Measurements from ENCODE around the gene SLC1A2.
A peak's percentile ranks its signal among the peaks of the same experiment; 100 is the strongest.

SLC1A2 gene

DNA sequence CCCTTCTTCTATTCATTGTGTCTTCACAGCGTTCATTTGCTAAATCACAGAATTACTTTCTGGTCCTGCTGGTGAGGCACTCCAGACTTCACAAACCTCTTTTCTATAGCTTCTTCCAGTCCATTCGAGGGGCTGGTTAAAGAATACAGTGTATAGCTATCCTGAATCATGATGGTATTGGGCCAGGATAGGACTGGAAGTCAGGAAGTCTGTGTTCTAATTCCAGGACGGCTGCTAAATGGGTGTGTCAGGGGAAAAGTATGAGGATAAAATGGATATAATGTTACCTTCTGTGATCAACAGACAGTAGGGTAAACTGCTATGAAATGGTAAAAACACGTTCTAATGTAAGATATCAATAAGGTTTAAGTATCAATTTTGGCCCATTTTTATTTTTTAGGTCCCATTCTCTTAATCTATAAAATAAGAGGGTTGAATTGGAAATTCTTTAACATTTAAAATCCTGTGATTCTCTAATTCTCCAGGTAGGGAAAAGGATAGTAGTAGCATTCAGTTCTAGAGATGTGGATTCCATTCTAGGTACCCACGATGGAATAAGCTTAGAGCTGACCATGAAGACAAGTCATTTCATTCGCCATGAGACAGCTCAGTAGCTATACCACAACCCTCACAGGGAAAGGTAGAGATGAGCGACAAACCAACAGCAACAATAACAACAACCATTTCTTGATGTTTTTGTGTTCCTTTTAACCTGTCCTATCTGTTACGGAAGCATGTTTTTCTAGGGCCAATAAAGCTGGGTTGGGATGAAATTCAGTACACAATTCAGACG, 96.1 kb downstream of the SLC1A2 start:
- DNase-seq: no peak

DNA sequence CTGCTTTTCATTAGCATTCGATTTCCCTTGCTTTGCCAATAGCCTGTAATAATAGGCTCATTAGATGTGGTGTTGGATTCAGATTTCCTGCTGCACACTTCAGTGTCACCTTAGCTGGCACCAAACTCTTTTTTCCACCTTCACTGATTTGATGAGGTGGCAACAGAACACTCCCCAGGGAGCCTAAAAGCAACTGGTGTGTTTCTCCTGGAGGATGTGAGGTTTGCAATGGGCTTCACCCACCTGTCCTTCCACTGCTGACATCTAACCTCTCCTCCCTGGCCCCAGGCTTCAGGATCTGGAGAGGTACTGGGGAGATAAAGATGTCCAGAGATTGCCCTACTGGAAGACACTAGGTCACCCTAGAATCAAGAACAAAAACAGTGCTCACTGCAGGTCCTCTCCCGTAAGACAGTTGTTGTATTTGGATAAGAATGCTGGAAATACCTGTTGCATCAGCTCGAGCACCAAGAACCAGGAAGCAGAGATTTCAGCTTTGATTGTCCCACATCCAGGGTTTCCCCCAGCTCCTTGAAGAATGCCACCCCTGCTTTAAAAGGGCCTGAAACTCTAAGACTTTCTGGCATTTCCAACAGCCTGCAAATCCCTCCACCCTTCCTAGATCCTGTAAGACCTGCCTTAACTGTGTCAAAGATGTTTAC, 96.9 kb downstream of the SLC1A2 start:
- DNase-seq: no peak

DNA sequence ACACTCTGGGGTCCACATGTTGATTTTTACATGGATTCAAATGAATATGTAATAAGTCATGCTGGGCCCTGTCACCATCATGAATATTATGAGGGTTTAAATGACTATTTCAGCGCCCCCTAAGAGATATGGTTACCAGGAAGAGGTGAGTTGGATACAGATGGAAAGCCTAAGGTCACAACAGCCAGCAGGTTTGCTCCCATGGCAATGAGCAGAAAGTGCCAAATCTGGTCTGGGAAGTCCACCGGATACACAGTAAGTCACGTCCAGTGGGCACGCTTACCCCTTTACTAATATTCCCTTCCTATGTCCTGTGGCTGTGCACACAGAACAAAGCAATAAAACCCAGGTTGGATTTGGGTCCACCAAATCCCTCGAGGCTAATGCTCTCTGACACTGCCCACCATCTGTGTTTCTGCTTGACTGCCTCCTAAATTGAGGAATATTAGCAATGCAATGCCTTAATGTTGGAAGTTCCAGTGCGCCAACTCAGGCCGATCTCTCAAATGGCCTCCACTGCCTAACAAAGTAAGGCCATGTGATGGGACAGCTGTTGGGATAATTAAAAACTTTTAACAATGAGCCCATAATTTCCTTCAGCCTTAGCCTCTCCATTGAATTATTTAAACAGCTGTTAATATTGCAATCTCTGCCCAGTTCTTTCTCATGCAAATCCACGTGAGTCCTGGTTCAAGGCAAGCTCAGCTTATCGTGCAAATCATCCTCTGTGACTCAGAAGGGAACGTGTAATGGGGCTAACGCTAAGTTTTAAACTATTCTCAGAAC, 97.6 kb downstream of the SLC1A2 start:
- peak; percentile 23 for DNase-seq

DNA sequence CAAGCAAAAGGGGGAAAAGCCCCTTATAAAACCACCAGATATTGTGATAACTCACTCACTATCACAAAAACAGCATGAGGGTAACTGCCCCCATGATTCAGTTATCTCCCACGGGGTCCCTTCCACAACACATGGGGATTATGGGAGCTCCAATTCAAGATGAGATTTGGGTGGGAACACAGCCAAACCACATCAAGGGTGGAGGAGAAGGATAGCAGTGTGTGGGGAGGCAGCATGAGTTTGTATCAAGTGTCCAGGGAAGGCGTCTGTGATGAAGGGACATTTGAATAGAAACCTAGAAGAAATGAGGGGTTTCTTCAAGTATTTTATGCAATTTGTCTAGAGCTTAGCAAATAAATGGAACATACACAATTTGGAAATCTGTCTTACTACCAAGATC, 98.2 kb downstream of the SLC1A2 start:
- no peak for DNase-seq

DNA sequence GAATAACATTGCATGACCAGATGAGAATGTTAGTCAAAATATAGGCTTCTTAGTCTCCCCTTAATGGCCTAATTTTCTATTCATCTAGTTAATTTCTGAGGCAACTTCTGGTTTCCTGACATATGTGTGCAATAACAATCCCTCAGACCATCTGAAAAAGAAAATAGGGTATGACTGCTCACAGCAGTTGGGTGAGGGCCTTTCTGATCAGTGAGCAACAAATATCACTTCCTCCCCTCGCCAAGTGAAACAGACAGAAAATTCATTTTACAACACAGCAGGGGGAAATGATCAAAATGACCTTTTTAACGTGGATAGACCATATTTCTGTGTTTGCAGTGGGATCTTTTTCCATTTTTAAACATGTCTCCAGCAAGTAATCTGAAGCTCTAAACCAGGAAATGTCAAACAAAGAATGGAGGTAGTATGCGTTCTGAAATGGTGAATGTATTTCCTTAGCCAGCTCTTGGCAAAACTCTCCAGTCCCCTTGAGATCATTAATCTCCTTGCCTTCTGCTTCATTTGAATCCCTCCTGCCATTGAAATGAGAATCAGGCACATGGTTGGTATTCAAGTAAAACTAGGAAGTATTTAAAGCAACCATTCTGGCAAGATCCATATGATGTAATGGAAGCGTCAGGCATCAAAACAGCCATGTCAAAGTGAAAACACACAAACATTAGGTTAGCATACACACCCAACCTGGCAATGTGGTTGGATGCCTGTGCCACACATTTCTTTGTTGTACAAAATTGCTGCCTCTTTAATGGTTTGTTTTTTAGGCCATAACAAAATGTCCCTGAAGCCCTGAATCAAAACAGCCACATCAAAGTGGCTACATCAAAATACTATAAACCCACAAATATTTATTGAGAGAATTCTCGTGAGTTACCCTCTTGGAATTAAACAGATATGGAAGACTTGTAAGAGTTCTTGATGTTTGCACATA, 100.1 kb downstream of the SLC1A2 start:
- DNase-seq: no peak

DNA sequence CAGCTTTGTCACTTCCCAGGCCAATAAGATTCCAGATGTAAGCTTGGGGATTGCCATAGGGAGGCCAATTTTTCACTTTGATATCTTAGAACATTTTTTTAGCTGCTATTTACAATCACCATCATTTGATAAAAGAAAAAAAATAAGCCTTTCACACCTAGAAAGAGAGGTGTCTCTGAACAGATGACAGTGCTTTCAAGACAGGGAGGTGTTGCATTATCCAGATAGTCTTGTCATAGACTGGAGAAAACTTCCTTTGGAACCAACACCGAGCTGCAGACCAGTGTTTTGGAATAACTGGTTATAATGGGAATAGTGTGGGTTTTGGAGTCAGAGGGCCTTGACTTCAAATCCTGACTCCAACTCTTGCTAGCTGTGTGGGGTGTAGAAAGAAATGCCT, 101.0 kb downstream of the SLC1A2 start:
- no peak for DNase-seq

DNA sequence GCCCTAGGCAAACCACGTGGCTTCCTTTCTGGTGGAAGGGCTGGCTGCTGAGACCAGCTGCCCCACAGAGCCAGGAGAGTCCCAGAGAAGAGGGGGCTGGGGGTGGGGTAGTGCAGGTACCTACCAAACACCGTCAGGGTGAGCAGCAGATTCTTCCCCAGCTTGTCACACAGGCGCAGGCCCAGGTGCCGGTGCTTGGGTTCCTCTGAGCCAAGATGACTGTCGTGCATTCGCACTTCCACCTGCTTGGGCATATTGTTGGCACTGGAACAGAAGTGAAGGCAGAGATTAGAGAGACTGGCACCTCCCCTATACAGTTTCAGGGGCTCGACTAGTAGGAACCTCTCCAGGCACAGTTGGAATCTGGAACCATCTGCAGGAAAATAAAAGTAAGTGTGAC, 102.1 kb downstream of the SLC1A2 start:
- no peak for DNase-seq

DNA sequence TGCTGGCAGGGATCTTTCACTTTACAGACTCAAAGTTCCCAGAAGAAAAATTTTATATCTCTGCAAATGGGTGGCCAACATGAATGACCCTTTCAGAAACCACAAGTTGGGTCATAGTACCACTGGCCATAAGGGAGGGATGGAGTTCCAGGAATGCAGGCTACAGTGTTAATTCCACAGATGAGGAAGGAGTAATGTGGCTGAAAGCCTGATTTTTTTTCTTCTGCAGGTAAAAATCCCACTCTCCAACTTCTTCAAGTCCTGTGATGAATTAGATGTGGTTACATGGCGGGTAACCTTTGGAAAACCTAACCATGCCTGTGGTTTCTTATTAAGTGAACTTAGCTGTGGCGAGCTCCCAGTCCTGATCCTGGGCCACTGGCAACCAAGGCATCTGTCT, 103.2 kb downstream of the SLC1A2 start:
- no peak for DNase-seq

DNA sequence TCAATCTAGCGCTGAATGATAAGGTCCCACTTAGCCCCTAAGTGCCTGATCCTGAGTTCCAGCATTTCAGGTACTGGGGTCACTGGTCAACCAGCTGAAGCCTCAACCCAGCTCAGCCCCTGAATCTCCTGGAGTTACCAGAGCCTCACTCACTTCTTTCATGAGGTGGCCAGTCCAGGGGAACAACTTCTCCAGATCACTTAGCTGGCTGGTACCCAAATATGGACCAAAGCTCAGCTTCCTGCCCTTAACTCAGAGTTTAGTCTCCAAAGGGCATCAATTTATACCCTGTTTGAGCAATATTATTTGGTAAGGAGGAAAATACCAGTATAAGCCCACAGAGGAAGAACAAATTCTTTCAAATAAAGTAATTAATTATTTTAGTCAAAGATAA, 105.6 kb downstream of the SLC1A2 start:
- no peak for DNase-seq

DNA sequence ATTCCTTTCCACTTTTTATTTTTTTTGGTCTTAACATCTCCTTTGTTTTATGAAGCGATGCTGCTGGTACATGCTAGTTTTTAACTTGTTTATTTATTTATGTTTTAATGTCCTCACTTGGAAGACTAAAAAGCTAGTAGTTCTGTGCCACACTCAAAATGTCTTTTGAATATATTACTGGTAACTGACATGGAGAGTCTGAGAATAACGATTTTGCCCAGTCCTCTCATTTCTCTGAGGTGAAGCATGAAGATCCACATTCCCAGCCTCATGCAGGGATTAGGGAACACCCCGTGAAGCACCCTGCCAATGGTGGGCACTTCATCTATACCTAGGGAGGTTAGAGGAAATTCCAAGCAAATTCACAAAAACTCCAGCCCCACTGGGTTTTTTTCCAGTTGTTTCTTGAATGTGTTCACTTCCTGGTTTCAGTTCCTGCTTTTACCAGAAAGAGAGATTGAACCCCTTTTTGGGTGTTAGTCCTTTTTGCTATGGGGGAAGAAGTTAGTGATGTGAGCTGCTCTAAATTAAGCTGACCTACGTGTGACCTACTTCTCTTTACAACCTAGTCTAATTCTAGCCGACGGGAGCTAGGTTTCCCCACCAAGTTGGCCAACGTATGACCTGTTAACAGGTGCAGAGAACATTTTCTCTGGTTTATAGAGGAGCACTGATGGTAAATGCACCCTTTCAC, 106.1 kb downstream of the SLC1A2 start:
- no peak for DNase-seq

DNA sequence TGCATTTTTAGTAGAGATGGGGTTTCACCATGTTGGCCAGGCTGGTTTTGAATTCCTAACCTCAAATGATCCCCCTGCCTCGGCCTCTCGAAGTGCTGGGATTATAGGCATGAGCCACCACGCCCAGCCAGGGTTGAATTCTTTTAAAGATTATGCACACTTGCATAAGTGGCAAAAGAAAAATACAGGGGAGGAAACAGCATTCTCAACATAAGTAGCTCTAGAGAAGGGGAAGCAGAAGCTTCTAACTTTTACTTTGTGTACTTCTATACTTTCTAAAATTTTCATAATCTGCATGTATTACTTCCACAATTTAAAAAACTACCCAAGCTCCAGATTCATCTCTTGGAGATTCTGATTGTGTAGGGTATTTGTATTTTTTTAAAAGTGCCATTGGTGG, 108.0 kb downstream of the SLC1A2 start:
- DNase-seq: no peak

DNA sequence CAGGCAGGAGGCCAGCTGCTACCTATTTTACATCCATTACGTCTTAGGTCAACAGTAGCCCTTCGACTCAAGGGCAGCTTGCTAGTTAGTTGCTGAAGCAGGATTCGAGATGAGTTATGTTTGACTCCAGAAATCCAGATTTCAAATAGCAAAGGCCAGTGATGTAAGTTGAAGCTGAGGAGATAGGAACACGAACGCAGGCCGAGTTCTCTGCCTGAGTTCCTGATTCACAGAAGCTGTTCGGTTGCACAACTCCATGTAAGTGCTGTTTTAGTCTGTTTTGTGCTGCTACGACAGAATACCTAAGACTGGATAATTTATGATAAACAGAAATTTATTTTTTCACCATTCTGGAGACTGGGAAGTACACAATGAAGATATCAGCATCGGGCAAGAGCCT, 111.2 kb downstream of the SLC1A2 start:
- DNase-seq: no peak

DNA sequence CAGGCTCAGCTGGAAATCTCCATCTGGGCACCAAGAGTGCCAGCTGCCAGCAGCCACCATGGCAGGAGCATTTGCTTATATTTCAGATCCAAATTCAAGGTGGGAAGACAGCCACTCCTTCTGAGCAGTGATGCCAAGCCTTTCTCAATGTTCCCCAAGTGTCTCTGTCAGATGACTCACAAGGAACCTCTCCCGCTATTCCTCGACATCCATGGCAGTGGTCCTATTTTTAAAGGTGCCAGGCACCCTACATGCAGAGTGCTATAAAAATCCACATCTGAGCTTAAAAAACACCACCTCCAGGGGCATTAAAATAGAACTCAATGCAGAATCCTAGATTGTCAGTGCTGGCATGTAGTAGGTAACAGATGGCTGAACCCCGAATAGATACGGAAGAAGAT, 112.1 kb downstream of the SLC1A2 start:
- DNase-seq: no peak

DNA sequence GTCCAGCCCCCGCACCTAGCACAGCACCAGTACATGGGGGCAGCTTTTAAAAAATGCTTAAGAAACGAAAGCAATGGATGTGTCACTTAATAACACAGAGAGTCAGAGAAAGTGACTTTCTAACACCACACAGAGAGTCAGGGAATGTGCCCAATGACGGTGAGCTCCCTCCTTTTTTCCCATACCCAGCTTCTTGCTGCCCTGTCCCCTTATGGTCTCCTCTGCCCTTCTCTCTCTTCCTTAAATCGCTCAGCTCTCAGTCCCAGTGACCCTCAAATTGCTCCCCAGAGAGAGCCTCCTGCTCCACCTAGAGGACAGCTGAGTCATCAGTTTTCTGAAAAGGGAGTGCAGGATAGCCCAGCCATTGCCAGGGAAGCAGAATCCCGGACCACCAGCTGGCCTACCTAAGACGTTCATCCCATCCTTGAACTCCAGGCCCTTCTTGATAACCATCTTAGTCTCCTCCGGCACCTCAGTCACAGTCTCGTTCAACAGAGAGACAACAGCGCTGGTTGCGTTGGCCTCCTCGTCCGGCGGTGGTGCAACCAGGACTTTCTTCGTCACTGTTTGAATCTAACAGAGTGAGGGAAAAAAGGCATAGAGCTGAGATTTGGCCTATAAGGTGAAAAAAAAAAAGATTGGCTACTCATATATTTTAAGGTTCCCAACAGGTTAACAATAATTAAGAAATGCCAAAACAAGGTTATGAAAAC, 113.5 kb downstream of the SLC1A2 start:
- no peak for DNase-seq

DNA sequence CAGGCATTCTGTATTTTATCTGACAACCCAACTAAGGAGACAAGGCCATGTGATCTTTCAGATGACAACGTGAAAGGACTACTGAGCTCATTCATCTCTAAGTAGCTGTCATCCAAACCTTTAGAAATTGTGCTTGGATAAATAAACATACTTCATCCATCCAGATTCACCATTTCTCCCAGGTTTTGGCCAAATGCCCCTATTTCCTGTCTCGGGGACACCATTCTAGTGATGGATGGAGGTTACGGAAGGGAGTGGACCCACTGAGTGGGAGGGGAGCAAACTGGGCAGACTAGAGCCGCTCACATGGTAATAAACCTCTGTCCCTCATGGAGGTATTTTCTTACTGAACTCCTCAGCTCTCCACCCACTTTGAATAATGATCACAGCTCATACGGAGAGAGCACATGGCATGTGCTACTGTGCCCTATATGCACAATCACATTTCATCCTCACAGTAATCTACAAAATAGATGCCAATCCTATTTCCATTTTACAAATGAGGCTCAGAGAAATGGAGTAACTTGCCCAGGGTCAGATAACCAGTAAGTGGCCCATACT, 114.4 kb downstream of the SLC1A2 start:
- DNase-seq: no peak

DNA sequence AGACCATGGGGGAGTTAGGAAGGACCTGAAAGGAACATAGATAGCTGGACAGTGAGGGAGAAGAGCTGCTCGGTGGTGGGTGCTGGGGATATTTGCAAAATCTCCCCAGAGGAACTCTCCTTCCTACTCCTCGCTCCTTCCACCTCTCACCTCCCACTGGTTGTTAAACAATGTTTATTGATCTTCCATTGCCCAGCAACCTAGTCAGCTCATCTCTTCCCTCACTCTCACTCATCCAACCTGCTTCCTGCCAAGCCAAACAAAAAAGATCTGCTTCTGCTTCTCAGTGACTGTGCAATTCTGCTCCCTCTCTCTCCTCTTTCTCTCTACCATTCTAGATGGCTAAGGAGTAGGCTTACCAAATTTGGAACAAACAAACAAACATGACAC, 115.0 kb downstream of the SLC1A2 start:
- DNase-seq: no peak

DNA sequence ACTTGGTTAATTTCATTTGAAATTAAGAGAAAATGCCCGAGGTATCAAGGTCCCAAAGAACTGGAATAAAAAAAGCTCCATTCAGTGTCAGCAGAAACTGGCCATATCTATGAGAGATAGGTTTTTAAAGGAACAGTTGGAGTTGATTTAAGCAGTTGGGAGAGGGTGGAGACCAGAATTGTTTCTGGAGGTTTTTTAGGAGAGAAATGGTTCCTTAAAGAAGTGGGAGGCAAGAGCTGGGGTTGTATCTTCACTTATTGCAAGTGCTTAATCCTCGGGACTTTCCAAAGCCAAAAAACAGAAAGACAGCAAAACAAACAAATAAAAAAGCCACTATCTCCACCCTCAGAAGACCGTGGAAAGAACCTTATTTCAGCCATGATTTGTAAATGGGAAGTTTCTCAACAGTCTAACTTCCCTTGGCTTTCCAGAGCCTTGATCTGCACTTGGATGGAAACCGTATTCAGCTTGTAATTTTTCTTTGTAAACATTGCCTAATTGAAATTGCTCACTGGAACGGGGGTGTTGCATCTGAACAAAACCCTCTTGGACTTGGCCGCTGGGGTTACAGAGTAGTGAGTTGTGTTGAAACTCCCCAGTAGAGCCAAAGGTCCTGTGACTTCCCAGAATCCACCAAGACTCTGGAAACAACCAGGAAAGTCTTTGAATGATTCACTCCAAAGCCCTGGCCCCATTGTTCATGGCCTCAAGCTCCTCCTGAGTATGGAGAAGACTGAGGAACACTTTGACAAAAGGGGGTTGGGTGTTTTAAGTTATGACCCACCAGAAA, 115.6 kb downstream of the SLC1A2 start:
- DNase-seq: no peak

DNA sequence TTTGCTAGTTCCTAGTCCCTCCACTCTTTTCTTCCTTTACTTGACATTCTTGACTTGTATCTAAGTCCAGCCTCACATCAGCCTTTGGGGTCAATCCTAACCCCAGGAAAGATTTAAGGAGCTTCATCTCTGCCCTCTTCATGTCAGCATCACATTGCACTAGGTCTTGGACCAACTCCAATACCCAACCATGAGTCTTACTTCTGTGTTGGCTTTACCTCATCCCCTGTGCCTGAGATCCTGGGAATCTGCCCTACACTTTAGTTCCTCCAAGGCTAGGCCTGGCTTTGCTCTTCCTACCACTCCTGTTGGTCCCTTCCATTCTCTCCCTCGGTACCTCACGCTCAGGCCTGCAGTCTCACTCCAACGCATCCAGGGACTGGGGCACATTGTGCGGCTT, 117.0 kb downstream of the SLC1A2 start:
- no peak for DNase-seq

DNA sequence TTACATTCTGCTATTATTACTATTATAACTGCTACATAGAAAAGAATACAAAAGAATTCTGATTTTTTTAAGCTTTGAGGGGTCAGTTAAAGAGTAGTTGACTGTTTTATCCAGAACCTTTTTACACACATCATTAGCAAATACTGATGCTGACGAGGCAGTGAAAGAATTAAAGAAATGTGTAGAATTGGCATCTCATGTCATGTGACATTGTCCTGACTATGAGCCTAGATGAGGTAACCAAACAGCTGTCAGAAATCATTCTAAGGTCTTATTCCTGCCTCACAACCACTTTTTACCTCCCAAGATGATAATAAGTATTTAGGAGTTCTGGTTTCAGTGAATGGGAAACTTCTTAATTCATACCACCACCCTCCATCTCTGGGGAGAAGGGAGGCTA, 121.0 kb downstream of the SLC1A2 start:
- DNase-seq: no peak

DNA sequence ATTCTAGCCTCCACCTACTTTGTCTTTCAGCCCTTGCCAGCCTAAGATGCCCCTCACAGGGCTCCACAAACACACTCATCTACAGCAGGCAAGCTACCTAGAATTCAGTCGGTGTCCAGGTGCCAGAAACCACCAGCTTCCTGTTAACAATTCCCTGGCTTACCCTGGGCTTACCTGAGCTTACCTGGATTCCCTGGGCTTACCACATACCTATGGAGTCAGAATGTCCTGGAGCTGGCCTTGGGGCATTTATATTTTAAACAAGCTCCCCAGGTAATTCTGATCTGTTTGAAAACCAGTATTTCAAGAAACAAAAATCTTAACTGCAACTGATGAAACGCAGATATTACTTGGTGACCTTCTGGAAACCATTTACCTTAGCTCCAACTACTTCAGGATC, 123.6 kb downstream of the SLC1A2 start:
- DNase-seq: no peak

Data from NCI-H774 (cell line).